BLaER1 (cell line): ENCODE data around the gene LLGL1.
A peak's percentile ranks its signal among the peaks of the same experiment; 100 is the strongest.

Experiments used
- H3K27ac ChIP-seq: shearing (Covaris generic); formaldehyde crosslinking; 2 replicates; pipeline ENCODE4 v1.8.1; 2022
- H3K27me3 ChIP-seq: shearing (Covaris generic); formaldehyde crosslinking; 2 replicates; pipeline ENCODE4 v1.8.1; 2022
- H3K36me3 ChIP-seq: shearing (Covaris generic); formaldehyde crosslinking; 2 replicates; pipeline ENCODE4 v1.8.1; 2022
- H3K4me1 ChIP-seq: shearing (Covaris generic); formaldehyde crosslinking; 2 replicates; pipeline ENCODE4 v1.8.1; 2022
- H3K4me2 ChIP-seq: shearing (Covaris generic); formaldehyde crosslinking; 2 replicates; pipeline ENCODE4 v1.8.1; 2022
- H3K4me3 ChIP-seq: shearing (Covaris generic); formaldehyde crosslinking; 2 replicates; pipeline ENCODE4 v1.8.1; 2022
- H3K9ac ChIP-seq: shearing (Covaris generic); formaldehyde crosslinking; 2 replicates; pipeline ENCODE4 v1.8.1; 2022
- H3K9me3 ChIP-seq: shearing (Covaris generic); formaldehyde crosslinking; 2 replicates; pipeline ENCODE4 v1.8.1; 2022
- H4K20me1 ChIP-seq: shearing (Covaris generic); formaldehyde crosslinking; 2 replicates; pipeline ENCODE4 v1.8.1; 2022
- Cebpa-rat ChIP-seq: shearing (Covaris generic); IDR thresholded peaks from 2 replicates; pipeline ENCODE4 v1.8.1; 2022

Gene LLGL1

GRCh38 chr17:18225121-18225641 lies at the start of gene LLGL1:
Gene LLGL1 (plus strand): TSS chr17:18225635. CDS start chr17:18225683, 48 bp downstream.
- Histone ChIP-seq H3K27me3 (no peaks in the 10 kb centered on the region), H3K4me3 (peak within 1 kb of the TSS; percentile 84), H3K4me1 (peaks cover 48% of the 10 kb centered on the region), H3K36me3 (no peaks in the 10 kb centered on the region), H4K20me1 (peaks cover 43% of the 10 kb centered on the region), H3K9me3 (no peaks in the 10 kb centered on the region), H3K27ac (peak within 1 kb of the TSS; percentile 79), H3K9ac (peak within 1 kb of the TSS; percentile 89), H3K4me2 (peak within 1 kb of the TSS; percentile 97)
- no peak for TF ChIP-seq Cebpa-rat

DNA sequence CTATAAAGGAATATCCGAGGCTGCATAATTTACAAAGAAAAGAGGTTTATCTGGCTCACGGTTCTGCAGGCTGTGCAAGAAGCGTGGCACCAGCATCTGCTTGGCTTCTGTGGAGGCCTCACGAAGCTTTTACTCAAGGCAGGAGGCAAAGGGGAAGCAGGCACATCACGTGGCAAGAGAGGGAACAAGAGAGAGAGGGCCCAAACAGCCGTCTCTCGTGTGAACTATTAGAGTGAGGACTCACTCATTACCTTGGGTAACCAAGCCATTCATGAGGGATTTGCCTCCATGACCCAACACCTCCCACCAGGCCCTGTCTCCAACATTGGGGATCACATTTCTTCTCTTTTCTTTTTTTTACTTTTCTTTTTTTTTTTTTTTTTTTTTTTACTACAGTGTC lies 49.3 kb upstream of the LLGL1 start:
- Histone ChIP-seq H3K4me2 (peak overlapping the region; percentile 1; the same call in 1 of the 2 replicates), H3K4me3 (no peak overlapping the region), H3K27ac (no peak overlapping the region), H4K20me1 (no peaks in the 10 kb centered on the region), H3K9ac (no peak overlapping the region), H3K9me3 (no peaks in the 10 kb centered on the region), H3K27me3 (no peaks in the 10 kb centered on the region), H3K36me3 (no peaks in the 10 kb centered on the region), H3K4me1 (peaks cover 16% of the 10 kb centered on the region)
- TF ChIP-seq Cebpa-rat, result no peak

DNA sequence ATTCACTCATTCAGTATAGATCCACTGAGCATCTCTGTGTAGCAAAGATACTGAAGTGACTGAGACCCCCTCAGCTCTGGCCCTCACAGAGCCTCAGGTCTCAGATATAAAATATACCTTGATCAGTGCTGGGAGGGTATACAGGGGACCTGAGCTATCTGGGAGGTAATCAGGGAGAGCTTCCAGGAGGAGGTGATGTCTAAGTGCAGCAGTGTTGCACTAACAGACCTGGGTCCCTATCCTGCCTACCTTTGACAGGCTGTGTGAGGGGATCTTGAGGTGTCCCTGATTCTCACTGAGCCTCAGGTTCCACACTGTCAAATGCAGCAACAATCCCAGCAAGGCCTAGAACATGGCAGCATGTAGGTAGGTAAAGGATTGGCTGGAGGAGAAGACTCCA lies 48.3 kb upstream of the LLGL1 start:
- Histone ChIP-seq H4K20me1 (no peaks in the 10 kb centered on the region), H3K4me3 (no peak overlapping the region), H3K4me2 (no peak overlapping the region), H3K27ac (no peak overlapping the region), H3K27me3 (no peaks in the 10 kb centered on the region), H3K9me3 (no peaks in the 10 kb centered on the region), H3K36me3 (no peaks in the 10 kb centered on the region), H3K4me1 (peaks cover 25% of the 10 kb centered on the region), H3K9ac (no peak overlapping the region)
- no peak for TF ChIP-seq Cebpa-rat

DNA sequence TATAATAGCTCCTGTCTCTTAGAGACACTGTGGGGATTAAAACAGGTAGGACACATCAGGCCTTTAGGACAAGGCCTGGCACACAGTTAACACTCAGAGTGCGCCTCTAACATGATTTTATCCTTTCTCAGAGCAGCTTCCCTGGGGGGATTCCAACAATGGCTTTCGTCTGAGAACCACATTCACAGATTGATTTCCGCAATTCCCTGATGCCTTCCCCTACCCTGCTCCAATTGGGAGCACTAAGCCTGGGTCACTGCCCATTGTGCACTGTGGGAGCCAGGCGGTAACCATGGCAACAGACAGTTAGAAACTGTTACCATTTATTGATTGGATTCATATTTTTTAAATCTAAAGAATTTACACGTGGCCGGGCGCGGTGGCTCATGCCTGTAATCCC lies 47.7 kb upstream of the LLGL1 start:
- Histone ChIP-seq H4K20me1 (no peaks in the 10 kb centered on the region), H3K4me3 (no peak overlapping the region), H3K4me1 (peaks cover 31% of the 10 kb centered on the region), H3K4me2 (no peak overlapping the region), H3K36me3 (no peaks in the 10 kb centered on the region), H3K27ac (no peak overlapping the region), H3K9me3 (no peaks in the 10 kb centered on the region), H3K9ac (no peak overlapping the region), H3K27me3 (no peaks in the 10 kb centered on the region)
- no peak for TF ChIP-seq Cebpa-rat

DNA sequence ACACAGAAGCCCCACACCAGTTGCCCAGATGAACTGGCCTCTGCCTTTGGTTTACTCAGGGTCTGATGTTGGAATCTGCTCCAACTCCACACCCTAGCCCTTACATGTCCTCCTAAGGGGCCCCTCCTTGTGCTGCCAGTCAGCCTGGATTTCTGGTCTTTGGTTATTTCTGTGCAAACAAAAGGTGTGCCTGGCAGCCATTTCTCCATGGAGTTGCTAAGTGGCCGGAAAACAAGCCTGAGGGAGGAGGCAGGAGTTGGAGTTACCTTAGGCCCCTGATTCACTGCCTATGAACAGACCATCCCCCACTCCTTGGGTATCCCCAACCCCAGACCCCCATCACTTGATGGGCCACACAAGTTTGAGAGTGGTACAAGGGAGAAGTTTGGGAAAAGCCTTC lies 46.2 kb upstream of the LLGL1 start:
- Histone ChIP-seq H3K9ac (no peak overlapping the region), H3K4me3 (no peak overlapping the region), H4K20me1 (peaks cover 4% of the 10 kb centered on the region), H3K4me1 (peaks cover 31% of the 10 kb centered on the region), H3K27me3 (no peaks in the 10 kb centered on the region), H3K36me3 (no peaks in the 10 kb centered on the region), H3K4me2 (no peak overlapping the region), H3K27ac (no peak overlapping the region), H3K9me3 (no peaks in the 10 kb centered on the region)
- TF ChIP-seq Cebpa-rat, result no peak

GRCh38 chr17:18179804-18180203 lies 45.6 kb upstream of the LLGL1 start:
- peaks cover 10% of the 10 kb centered on the region for H4K20me1 ChIP-seq
- H3K36me3 ChIP-seq, result no peaks in the 10 kb centered on the region
- no peak overlapping the region for H3K4me3 ChIP-seq
- no peaks in the 10 kb centered on the region for H3K9me3 ChIP-seq
- no peak for TF ChIP-seq Cebpa-rat
- H3K4me2 ChIP-seq, result no peak overlapping the region
- H3K4me1 ChIP-seq, result peaks cover 31% of the 10 kb centered on the region
- no peak overlapping the region for H3K9ac ChIP-seq
- H3K27ac ChIP-seq, result no peak overlapping the region
- H3K27me3 ChIP-seq, result no peaks in the 10 kb centered on the region

DNA sequence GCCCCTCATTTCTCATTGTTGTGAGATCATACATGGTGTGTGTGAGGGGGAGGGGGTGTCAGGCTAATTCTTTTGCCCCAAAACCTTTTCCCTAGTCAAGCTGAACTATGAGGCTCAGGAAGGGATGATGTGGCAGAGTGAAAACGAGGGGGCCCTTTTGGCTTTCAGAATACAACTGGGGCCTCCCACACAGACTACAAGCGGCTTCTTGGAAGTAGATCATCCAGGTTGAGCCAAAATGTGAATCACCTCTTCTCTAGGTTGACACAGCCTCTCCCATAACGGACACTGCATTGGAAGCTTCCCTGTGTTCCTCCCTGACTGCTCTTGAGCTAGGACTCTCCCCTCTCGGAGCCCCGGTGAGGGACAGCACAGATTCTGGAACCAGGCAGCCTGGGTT lies 44.1 kb upstream of the LLGL1 start:
- H3K9me3 ChIP-seq, result no peaks in the 10 kb centered on the region
- no peak overlapping the region for H3K9ac ChIP-seq
- no peaks in the 10 kb centered on the region for H3K27me3 ChIP-seq
- no peaks in the 10 kb centered on the region for H3K36me3 ChIP-seq
- peaks cover 32% of the 10 kb centered on the region for H3K4me1 ChIP-seq
- no peak for TF ChIP-seq Cebpa-rat
- no peak overlapping the region for H3K4me3 ChIP-seq
- no peak overlapping the region for H3K27ac ChIP-seq
- H4K20me1 ChIP-seq, result peaks cover 25% of the 10 kb centered on the region
- H3K4me2 ChIP-seq, result peak overlapping the region; percentile 86; the same call in 1 of the 2 replicates

GRCh38 chr17:18182110-18182977 lies 43.1 kb upstream of the LLGL1 start:
- no peak for TF ChIP-seq Cebpa-rat
- no peaks in the 10 kb centered on the region for H3K27me3 ChIP-seq
- peaks cover 38% of the 10 kb centered on the region for H3K4me1 ChIP-seq
- peak overlapping the region; percentile 86 for H3K4me2 ChIP-seq
- peak overlapping the region; percentile 97 for H3K27ac ChIP-seq
- H4K20me1 ChIP-seq, result peaks cover 35% of the 10 kb centered on the region
- peak overlapping the region; percentile 95 for H3K9ac ChIP-seq
- peak overlapping the region; percentile 86 for H3K4me3 ChIP-seq
- H3K9me3 ChIP-seq, result no peaks in the 10 kb centered on the region
- peaks cover 8% of the 10 kb centered on the region for H3K36me3 ChIP-seq

DNA sequence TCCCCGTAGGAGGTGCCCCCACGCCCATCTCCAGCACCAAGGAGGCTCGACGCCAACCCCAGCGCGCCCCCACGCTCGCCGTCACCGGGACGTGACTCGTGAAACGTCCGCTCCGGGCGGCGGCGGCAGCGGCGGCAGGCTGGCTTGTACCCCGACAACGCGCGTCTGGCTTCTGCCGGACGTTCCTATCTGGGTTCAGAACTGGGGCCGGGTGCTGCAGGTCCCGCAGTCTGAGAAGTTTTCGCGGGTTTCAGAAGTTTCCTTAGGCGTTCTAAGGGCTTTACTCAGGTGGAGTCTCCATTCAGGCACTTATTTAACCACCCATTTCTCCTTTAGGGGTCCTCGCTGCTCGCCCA lies 42.5 kb upstream of the LLGL1 start:
- peak overlapping the region; percentile 97 for H3K27ac ChIP-seq
- peak overlapping the region; percentile 86 for H3K4me2 ChIP-seq
- peak overlapping the region; percentile 95 for H3K9ac ChIP-seq
- no peak for TF ChIP-seq Cebpa-rat
- no peaks in the 10 kb centered on the region for H3K9me3 ChIP-seq
- peaks cover 41% of the 10 kb centered on the region for H4K20me1 ChIP-seq
- H3K4me1 ChIP-seq, result peaks cover 44% of the 10 kb centered on the region
- H3K36me3 ChIP-seq, result peaks cover 14% of the 10 kb centered on the region
- no peaks in the 10 kb centered on the region for H3K27me3 ChIP-seq
- peak overlapping the region; percentile 86 for H3K4me3 ChIP-seq

DNA sequence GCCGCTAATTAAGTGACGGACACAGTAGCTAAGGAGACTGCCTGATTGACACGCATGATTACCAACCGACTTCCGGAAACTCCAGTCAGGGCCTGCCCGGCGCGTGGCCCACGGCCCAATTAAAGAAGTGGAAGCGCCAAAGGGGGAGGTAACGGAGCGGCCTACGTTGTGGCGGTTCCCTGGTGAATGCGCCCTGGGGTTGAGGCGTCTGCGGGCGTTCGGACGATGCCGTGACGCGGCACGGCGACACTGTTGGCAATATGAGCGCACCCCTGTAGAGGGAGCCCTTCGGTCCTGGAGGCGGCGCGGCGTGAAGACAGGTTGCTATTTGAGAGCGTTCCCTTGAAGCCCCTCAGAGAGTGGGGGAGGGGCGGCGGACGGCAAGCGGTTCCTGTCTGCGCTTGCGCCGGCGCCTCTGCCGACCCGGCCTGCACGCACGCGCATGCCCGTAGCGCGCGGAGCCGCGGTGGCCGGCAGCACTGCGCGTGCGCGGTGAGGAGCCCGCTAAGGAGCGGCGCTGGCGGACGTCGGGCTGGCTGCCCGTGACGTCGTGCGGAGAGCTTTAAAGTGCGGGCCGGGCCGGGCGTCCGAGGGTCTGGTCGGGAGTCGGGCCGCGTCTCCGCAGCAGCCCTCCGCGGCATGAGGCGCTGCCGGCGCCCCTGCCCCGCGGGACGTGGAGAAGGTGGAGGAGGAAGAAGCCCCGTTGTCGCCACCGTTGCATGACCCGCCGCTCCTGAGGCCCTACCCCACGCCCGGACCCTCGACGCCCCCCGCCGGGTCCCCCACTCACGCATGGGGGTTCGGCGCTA lies 41.9 kb upstream of the LLGL1 start, which contains the start of gene ALKBH5:
ALKBH5 (plus strand) TSS at position 495 of the 809 bp plus-strand sequence. CDS start 416 bp downstream, outside the sequence.
- peak within 1 kb of the TSS; percentile 97 for H3K27ac ChIP-seq
- peaks cover 50% of the 10 kb centered on the region for H3K4me1 ChIP-seq
- no peaks in the 10 kb centered on the region for H3K27me3 ChIP-seq
- H4K20me1 ChIP-seq, result peaks cover 47% of the 10 kb centered on the region
- H3K4me3 ChIP-seq, result peak within 1 kb of the TSS; percentile 86
- H3K9ac ChIP-seq, result peak within 1 kb of the TSS; percentile 95
- H3K36me3 ChIP-seq, result peaks cover 20% of the 10 kb centered on the region
- peak within 1 kb of the TSS; percentile 86 for H3K4me2 ChIP-seq
- no peak for TF ChIP-seq Cebpa-rat
- H3K9me3 ChIP-seq, result no peaks in the 10 kb centered on the region
